Measurements from ENCODE around the gene ATP11B.

ATP11B gene

GRCh38 chr3:182937293-182938051, 144.2 kb downstream of the ATP11B start:
- CTCF ChIA-PET, result no interaction called here

GRCh38 chr3:182940266-182940808, 147.0 kb downstream of the ATP11B start:
- Histone ChIP-seq H3K36me3 (ENCODE audit: control insufficient read depth in 2 of 2, insufficient read depth in 1 of 2, low read length in 2 of 2) (peaks cover 1 to 11% of the 10 kb centered on the region in 2 experiments; a peak in 2 of 3 replicates), H3K9me3 (ENCODE audit: control insufficient read depth, insufficient read depth, low read depth, low read length) (no peaks in the 10 kb centered on the region), H3K4me1 (ENCODE audit: control insufficient read depth, insufficient read depth, low read length) (no peaks in the 10 kb centered on the region), H3K27ac (ENCODE audit: extremely low read depth, low read depth, low read length) (no peak overlapping the region), H3K4me3 (ENCODE audit: low read depth, low read length) (no peak overlapping the region)
- TF ChIP-seq ZNF623 (tag by site-specific recombination; IDR thresholded peaks at IDR 0.05) (no peak), REPIN1 (tag by site-specific recombination; IDR thresholded peaks at IDR 0.05; ENCODE audit: low read depth) (no peak), ZNF23 (tag by site-specific recombination; IDR thresholded peaks at IDR 0.05; ENCODE audit: borderline replicate concordance) (no peak), ZNF366 (tag by site-specific recombination; conservative IDR thresholded peaks at IDR 0.05) (no peak), ZNF211 (tag by site-specific recombination; IDR thresholded peaks at IDR 0.05; ENCODE audit: low read depth) (no peak), ZNF529 (tag by site-specific recombination; IDR thresholded peaks at IDR 0.05; ENCODE audit: insufficient replicate concordance) (no peak), ZNF449 (tag by site-specific recombination; IDR thresholded peaks at IDR 0.05) (no peak), SP7 (tag by site-specific recombination; IDR thresholded peaks at IDR 0.05) (no peak), BCL11B (tag by site-specific recombination; IDR thresholded peaks at IDR 0.05; ENCODE audit: low read depth) (no peak), MYNN (tag by site-specific recombination; IDR thresholded peaks at IDR 0.05; ENCODE audit: borderline replicate concordance) (no peak)
- ChIA-PET POLR2A (no interaction called here), CTCF (no interaction called here)

More at GRCh38 chr3:182937293-182938051, 144.2 kb downstream of the ATP11B start:
- H3K9me3 ChIP-seq (ENCODE audit: control insufficient read depth, insufficient read depth, low read depth, low read length), result no peaks in the 10 kb centered on the region
- TF ChIP-seq ZIC2 (tag by site-specific recombination; IDR thresholded peaks at IDR 0.05) (no peak), ZNF670 (tag by site-specific recombination; IDR thresholded peaks at IDR 0.05; ENCODE audit: low read depth) (no peak), ZNF324 (tag by site-specific recombination; IDR thresholded peaks at IDR 0.05) (no peak), ZBTB8A (tag by site-specific recombination; IDR thresholded peaks at IDR 0.05) (no peak)
- TF ChIP-seq, protein P1, sequence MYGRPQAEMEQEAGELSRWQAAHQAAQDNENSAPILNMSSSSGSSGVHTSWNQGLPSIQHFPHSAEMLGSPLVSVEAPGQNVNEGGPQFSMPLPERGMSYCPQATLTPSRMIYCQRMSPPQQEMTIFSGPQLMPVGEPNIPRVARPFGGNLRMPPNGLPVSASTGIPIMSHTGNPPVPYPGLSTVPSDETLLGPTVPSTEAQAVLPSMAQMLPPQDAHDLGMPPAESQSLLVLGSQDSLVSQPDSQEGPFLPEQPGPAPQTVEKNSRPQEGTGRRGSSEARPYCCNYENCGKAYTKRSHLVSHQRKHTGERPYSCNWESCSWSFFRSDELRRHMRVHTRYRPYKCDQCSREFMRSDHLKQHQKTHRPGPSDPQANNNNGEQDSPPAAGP (tag by site-specific recombination; IDR thresholded peaks at IDR 0.05), result no peak
- H3K27ac ChIP-seq (ENCODE audit: extremely low read depth, low read depth, low read length), result no peak overlapping the region
- no peaks in the 10 kb centered on the region for H3K36me3 ChIP-seq (ENCODE audit: control insufficient read depth in 2 of 2, insufficient read depth in 1 of 2, low read length in 2 of 2)
- H3K4me3 ChIP-seq (ENCODE audit: low read depth, low read length), result no peak overlapping the region
- no peaks in the 10 kb centered on the region for H3K4me1 ChIP-seq (ENCODE audit: control insufficient read depth, insufficient read depth, low read length)
- POLR2A ChIA-PET, result no interaction called here

DNA sequence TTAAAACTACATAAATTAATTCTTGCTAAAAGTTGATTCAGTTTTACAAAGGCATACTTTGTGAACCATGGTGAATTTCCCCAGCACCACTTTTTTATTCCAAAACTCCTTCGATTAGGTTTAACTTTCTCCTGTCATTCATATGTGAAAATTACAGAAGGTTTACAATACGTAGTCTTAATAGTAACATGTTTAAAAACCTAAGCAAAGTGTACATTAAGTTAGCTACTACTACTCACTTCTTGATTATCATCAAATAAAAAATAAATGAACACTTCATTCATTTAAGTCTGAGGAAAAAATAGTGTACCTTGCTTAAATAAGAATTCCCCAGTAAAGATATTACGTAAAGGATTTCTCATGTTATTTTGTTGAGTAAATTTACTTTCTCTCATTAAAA, 148.4 kb downstream of the ATP11B start:
- ChIA-PET POLR2A (no interaction called here), CTCF (no interaction called here)
- H3K4me1 ChIP-seq (ENCODE audit: control insufficient read depth, insufficient read depth, low read length), result no peaks in the 10 kb centered on the region
- H3K9me3 ChIP-seq (ENCODE audit: control insufficient read depth, insufficient read depth, low read depth, low read length), result no peaks in the 10 kb centered on the region
- no peak overlapping the region for H3K4me3 ChIP-seq (ENCODE audit: low read depth, low read length)
- TF ChIP-seq ZNF623 (tag by site-specific recombination; IDR thresholded peaks at IDR 0.05) (no peak), ZNF664 (tag by site-specific recombination; IDR thresholded peaks at IDR 0.05) (peak; percentile 93)
- H3K27ac ChIP-seq (ENCODE audit: extremely low read depth, low read depth, low read length), result no peak overlapping the region
- peaks cover 10 to 24% of the 10 kb centered on the region in 2 experiments; a peak in 2 of 3 replicates for H3K36me3 ChIP-seq (ENCODE audit: control insufficient read depth in 2 of 2, insufficient read depth in 1 of 2, low read length in 2 of 2)

Measured in HEK293 (cell line).